Psoas muscle (tissue), 8 donors: Measurements from ENCODE around the gene TXNDC15. TPM values are rescaled to one million over a fixed set of nuclear protein-coding genes. Genes with fewer than 3 reads are reported as not detected.
"Not testable (repeated sequence)": the region's sequence is repeated elsewhere in the genome, so short reads cannot be mapped to it uniquely, and the experiment has no call there.

ENCODE experiments used
- ATAC-seq, 4 donors: fragments of 200-7000 bp; cut with Tn5 transposase; one replicate each; pipeline ENCODE4 v1.9.1; 2020; ENCODE audit warnings: moderate library complexity in 3 of 4, mild to moderate bottlenecking in 2 of 4
- DNase-seq, 2 donors: peaks; one replicate each; pipeline ENCODE4 v3.0.0-alpha.2; 2020
- H3K27ac ChIP-seq: fragments of 200-600 bp; one replicate; pipeline ENCODE4 v1.8.0; 2022
- H3K27me3 ChIP-seq, 3 donors: fragments of 200-600 bp in 1 of 3; one replicate each; pipeline versions ENCODE4 v1.6.1 to v1.8.0; 2013 to 2022; ENCODE audit warnings: low read length in 2 of 3, mild to moderate bottlenecking in 2 of 3, moderate library complexity in 1 of 3; ENCODE audit not compliant: insufficient read depth in 3 of 3
- H3K36me3 ChIP-seq, 2 donors: fragments of 200-600 bp in 1 of 2; one replicate each; pipeline versions ENCODE4 v1.6.1 to v1.8.0; 2013 to 2022; ENCODE audit warnings: low read depth in 1 of 2, mild to moderate bottlenecking in 1 of 2, moderate library complexity in 1 of 2; ENCODE audit not compliant: insufficient read depth in 1 of 2
- H3K4me1 ChIP-seq: fragments of 200-600 bp; one replicate; pipeline ENCODE4 v1.8.0; 2022
- H3K4me3 ChIP-seq: fragments of 200-600 bp; one replicate; pipeline ENCODE4 v1.8.0; 2022; ENCODE audit warnings: mild to moderate bottlenecking
- H3K9me3 ChIP-seq: fragments of 200-600 bp; one replicate; pipeline ENCODE4 v1.8.0; 2022
- WGBS, 3 donors: extraction: QIAGEN DNeasy Blood & Tissue Kit; methylation state at CpG; one replicate each; pipeline versions ENCODE4 v1.1.6 to v1.1.7; 2013; 5-methylcytosine and 5-hydroxymethylcytosine counted together
- intact Hi-C, 2 donors: fragments of 100-400 bp; cut with DNase I; formaldehyde crosslinking; loops; one replicate each; pipeline versions ENCODE4 v1.11.0 to v1.14.2; 2022
- polyA plus RNA-seq, 3 donors: library from polyadenylated mRNA; stranded (reverse); fragments of 200-250 nt; gene quantifications; one replicate each; pipeline ENCODE4 v1.2.3, GENCODE V29; 2013
- total RNA-seq, 4 donors: library from RNA; stranded (reverse); fragmentation: NEBNext Ultra II Directional in 2 of 4; extraction: Animal tissue kit (Norgen Biotek cat#: 25700) in 2 of 4; gene quantifications; one replicate each; pipeline versions ENCODE4 v1.2.1 to v1.2.4, GENCODE V29; 2021 to 2023
- TF ChIP-seq, protein P1 (sequence below): fragments of 200-600 bp; IDR thresholded peaks from one replicate; pipeline ENCODE4 v1.8.0; 2022; ENCODE audit warnings: antibody characterized with exemption
- donor health status: healthy with polysubstance abuse.
- donor health status: DM: no; HTN: no; CAD: no; lungs with moderate emphysema.
- donor health status: Bipolar disorder and iron deficiency.
- donor health status: healthy.
- donor health status: DM: yes; HTN: yes; CAD: no.
- donor health status: DM: no; HTN: no; CAD: no.
- donor health status: DM: no; HTN: no; CAD: no.
- donor health status: DM: yes; HTN: yes; CAD: no.

The TXNDC15 gene
- total and polyA plus RNA-seq, 7 donors: 21.1 to 34.0 (median 28.6) TPM

DNA sequence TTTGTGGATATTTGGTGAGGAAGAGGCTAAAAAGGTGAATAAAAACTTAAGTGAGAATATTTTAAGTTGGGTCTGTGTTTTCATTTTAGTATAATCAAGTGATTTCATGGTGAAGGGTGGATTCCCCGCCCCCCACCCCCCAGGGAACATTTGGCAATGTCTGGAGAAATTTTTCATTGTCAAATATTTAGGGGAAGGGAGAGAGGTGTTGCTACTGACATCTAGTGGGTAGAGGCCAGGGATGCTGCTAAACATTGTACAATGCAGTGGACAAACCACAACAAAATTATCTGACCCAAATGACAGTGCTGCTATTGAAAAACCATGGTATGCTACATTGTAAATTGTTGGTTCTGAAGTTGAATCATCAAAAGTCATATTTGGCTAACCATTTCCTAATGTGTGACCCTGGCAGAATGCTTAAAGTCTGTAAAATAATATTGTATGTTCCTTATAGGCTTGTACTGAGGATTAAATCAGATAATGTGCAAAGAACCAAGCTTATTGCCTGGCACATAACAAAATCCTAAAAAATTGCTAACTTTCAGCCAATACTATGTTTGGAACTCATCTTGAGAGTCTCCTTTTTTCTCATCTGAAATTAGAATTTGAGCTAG lies 22.8 kb upstream of the TXNDC15 start:
- WGBS, 3 donors: 32 to 46% (median 43%) methylated on average over 1 of the region's 1 CpG
- no peak overlapping the region for H3K4me3 ChIP-seq
- H3K27ac ChIP-seq: no peak overlapping the region
- peak in 2 of 4 donors; percentile 47 to 49 for ATAC-seq
- H3K4me1 ChIP-seq: peaks cover 12% of the 10 kb centered on the region
- intact Hi-C loops: no loop called here
- DNase-seq: no peak
- H3K27me3 ChIP-seq: no peaks in the 10 kb centered on the region
- TF ChIP-seq, protein P1, sequence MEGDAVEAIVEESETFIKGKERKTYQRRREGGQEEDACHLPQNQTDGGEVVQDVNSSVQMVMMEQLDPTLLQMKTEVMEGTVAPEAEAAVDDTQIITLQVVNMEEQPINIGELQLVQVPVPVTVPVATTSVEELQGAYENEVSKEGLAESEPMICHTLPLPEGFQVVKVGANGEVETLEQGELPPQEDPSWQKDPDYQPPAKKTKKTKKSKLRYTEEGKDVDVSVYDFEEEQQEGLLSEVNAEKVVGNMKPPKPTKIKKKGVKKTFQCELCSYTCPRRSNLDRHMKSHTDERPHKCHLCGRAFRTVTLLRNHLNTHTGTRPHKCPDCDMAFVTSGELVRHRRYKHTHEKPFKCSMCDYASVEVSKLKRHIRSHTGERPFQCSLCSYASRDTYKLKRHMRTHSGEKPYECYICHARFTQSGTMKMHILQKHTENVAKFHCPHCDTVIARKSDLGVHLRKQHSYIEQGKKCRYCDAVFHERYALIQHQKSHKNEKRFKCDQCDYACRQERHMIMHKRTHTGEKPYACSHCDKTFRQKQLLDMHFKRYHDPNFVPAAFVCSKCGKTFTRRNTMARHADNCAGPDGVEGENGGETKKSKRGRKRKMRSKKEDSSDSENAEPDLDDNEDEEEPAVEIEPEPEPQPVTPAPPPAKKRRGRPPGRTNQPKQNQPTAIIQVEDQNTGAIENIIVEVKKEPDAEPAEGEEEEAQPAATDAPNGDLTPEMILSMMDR: peak; percentile 10
- H3K36me3 ChIP-seq: peaks cover 8 to 63% of the 10 kb centered on the region in 2 donors
- no peaks in the 10 kb centered on the region for H3K9me3 ChIP-seq

GRCh38 chr5:134856465-134856864 lies 17.7 kb upstream of the TXNDC15 start:
- H3K27ac ChIP-seq, H3K4me1 ChIP-seq, H3K4me3 ChIP-seq, H3K27me3 ChIP-seq, H3K9me3 ChIP-seq, DNase-seq, ATAC-seq, intact Hi-C loops: not testable (repeated sequence)
- peaks cover 8 to 95% of the 10 kb centered on the region in 2 donors for H3K36me3 ChIP-seq
- 88 to 95% (median 89%) methylated on average over 7 of the region's 7 CpGs for WGBS, 3 donors

DNA sequence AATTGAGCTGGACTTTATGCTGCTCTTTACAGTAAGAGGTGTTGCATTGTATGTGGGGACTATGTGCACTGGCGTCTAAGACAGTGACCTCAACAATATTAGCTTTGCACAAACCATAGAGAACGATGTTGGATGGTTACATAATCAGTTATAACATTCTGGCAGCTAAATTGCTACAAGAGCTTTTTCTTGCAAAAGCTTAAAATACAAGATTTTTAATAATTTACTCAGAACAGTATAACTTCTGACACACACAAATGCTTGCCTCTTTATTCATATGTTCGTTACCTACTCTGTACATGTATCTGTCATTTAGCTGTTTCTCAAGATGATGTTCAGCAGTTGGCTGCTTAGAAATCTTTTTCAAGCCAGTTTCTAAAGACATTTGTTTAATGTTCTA lies 16.8 kb upstream of the TXNDC15 start:
- intact Hi-C loops: no loop called here
- no peak for ATAC-seq
- WGBS, 3 donors: 56 to 72% (median 67%) methylated on average over 3 of the region's 3 CpGs
- H3K27me3 ChIP-seq: no peaks in the 10 kb centered on the region
- no peak overlapping the region for H3K27ac ChIP-seq
- no peaks in the 10 kb centered on the region for H3K9me3 ChIP-seq
- TF ChIP-seq, protein P1: no peak
- DNase-seq: no peak
- no peak overlapping the region for H3K4me3 ChIP-seq
- no peaks in the 10 kb centered on the region for H3K4me1 ChIP-seq
- peaks cover 8 to 97% of the 10 kb centered on the region in 2 donors for H3K36me3 ChIP-seq

GRCh38 chr5:134864707-134865106 lies 9.5 kb upstream of the TXNDC15 start:
- intact Hi-C loops: no loop called here
- peaks cover 0 to 35% of the 10 kb centered on the region in 2 donors for H3K36me3 ChIP-seq
- H3K9me3 ChIP-seq: no peaks in the 10 kb centered on the region
- H3K27ac ChIP-seq: no peak overlapping the region
- DNase-seq: no peak
- no peaks in the 10 kb centered on the region for H3K4me1 ChIP-seq
- 85 to 91% (median 87%) methylated on average over 2 of the region's 2 CpGs for WGBS, 3 donors
- H3K4me3 ChIP-seq: no peak overlapping the region
- no peak for ATAC-seq
- TF ChIP-seq, protein P1: no peak
- H3K27me3 ChIP-seq: no peaks in the 10 kb centered on the region

DNA sequence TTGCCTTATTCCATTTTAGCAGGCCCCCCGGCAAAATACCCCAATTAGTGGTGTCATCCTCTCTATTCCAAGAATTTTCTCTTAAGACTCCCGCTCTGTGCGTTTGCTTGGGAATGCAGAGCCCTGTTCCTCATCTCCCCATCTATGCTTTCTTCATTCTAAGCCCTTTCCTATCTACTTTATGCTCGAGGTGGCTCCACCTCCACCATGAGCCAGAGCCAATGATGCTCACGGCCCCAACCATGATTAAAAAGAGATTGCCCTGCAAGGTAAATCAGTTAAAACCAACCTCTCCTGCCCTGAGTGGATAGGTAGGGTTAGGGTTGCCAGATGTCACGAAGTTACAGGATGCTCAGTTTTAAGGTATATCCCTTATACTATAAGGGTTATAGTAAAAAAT lies 677 bp upstream of the TXNDC15 start:
- TF ChIP-seq, protein P1: no peak
- peak overlapping the region; percentile 93 for H3K4me3 ChIP-seq
- WGBS, 3 donors: 78 to 90% (median 84%) methylated on average over 6 of the region's 6 CpGs

More for the DNA sequence above, 677 bp upstream of the TXNDC15 start:
- Histone ChIP-seq H3K9me3 (no peaks in the 10 kb centered on the region), H3K36me3 (peaks cover 0 to 10% of the 10 kb centered on the region in 2 donors), H3K4me1 (peaks cover 6% of the 10 kb centered on the region), H3K27me3 (no peaks in the 10 kb centered on the region), H3K27ac (peak overlapping the region; percentile 97)
- ATAC-seq (no peak), DNase-seq (no peak)
- intact Hi-C loops: loop anchor here in 1 of 2 donors (1.0 kb wide), 1 partner anchor 27 kb away; no protein-coding TSS in a partner anchor
